IMR-90 (cell line): Measurements from ENCODE around the gene NFATC1. TPM values are rescaled to one million over a fixed set of nuclear protein-coding genes. Genes with fewer than 3 reads are reported as not detected.

Source experiments
- ATAC-seq: fragments of 200-7000 bp; cut with Tn5 transposase; 2 replicates; pipeline ENCODE4 v1.9.1; 2020; ENCODE audit warnings: low read depth, mild to moderate bottlenecking, moderate library complexity
- BruUV-seq: library from RNA; stranded (reverse); fragments of 400-500 nt; replicated peaks from 2 replicates; lab custom pipeline; 2021; lab: Mats Ljungman, UMichigan
- CTCF ChIA-PET: fragments of 300-600 bp; formaldehyde crosslinking; extraction: SDS; loops from one replicate; lab custom pipeline; 2021; ENCODE audit warnings: antibody characterized with exemption; lab: Yijun Ruan, JAX
- POLR2A ChIA-PET: fragments of 300-600 bp; sonication (Branson Sonifier 250); formaldehyde crosslinking; loops from one replicate; lab custom pipeline; 2022; ENCODE audit warnings: antibody characterized with exemption; ENCODE audit not compliant: unreplicated experiment; lab: Charles Lee
- DNase-seq: peaks from one replicate; pipeline ENCODE4 v3.0.0; 2013
- H2AFZ ChIP-seq: replicated peaks from 2 replicates; pipeline ENCODE3; 2013; ENCODE audit warnings: low read length, mild to moderate bottlenecking; ENCODE audit not compliant: poor library complexity
- H2AK5ac ChIP-seq: 2 replicates; pipeline ENCODE4 v1.6.1; 2013; ENCODE audit warnings: low read depth, low read length, inconsistent platforms
- H2AK9ac ChIP-seq: replicated peaks from 2 replicates; pipeline ENCODE3; 2013; ENCODE audit warnings: mild to moderate bottlenecking, low read depth, low read length, moderate library complexity; ENCODE audit not compliant: poor library complexity
- H2BK120ac ChIP-seq: 2 replicates; pipeline ENCODE4 v1.6.1; 2013; ENCODE audit warnings: low read depth, low read length, inconsistent platforms
- H2BK15ac ChIP-seq: 3 replicates; pipeline ENCODE4 v1.6.1; 2013; ENCODE audit warnings: low read depth, low read length, inconsistent platforms
- H2BK20ac ChIP-seq: 2 replicates; pipeline ENCODE4 v1.6.1; 2013; ENCODE audit warnings: low read depth, mild to moderate bottlenecking, inconsistent platforms, low read length, moderate library complexity
- H2BK5ac ChIP-seq: 2 replicates; pipeline ENCODE4 v1.6.1; 2013; ENCODE audit warnings: mild to moderate bottlenecking, low read depth, low read length, inconsistent platforms; ENCODE audit not compliant: poor library complexity, severe bottlenecking
- H3K14ac ChIP-seq: replicated peaks from 2 replicates; pipeline ENCODE4 v1.6.1; 2013; ENCODE audit warnings: low read depth, low read length, inconsistent platforms
- H3K18ac ChIP-seq: 2 replicates; pipeline ENCODE4 v1.6.1; 2013; ENCODE audit warnings: low read depth, low read length, control low read depth
- H3K23ac ChIP-seq: 2 replicates; pipeline ENCODE4 v1.6.1; 2013; ENCODE audit warnings: low read depth, low read length, inconsistent platforms
- H3K27ac ChIP-seq: 2 replicates; pipeline ENCODE4 v1.5.1; 2013; ENCODE audit warnings: mild to moderate bottlenecking, control low read depth, low read length; ENCODE audit not compliant: insufficient read depth
- H3K27me3 ChIP-seq: 2 replicates; pipeline ENCODE4 v1.6.1; 2013; ENCODE audit warnings: low read length; ENCODE audit not compliant: control insufficient read depth, insufficient read depth
- H3K36me3 ChIP-seq: 2 replicates; pipeline ENCODE4 v1.6.1; 2013; ENCODE audit warnings: low read length, mixed read lengths; ENCODE audit not compliant: control insufficient read depth, insufficient read depth
- H3K4ac ChIP-seq: 2 replicates; pipeline ENCODE4 v1.6.1; 2013; ENCODE audit warnings: low read depth, low read length, inconsistent platforms
- H3K4me1 ChIP-seq: 2 replicates; pipeline ENCODE4 v1.6.1; 2013; ENCODE audit warnings: low read length, mixed read lengths; ENCODE audit not compliant: control insufficient read depth, insufficient read depth
- H3K4me2 ChIP-seq: 2 replicates; pipeline ENCODE4 v1.6.1; 2013; ENCODE audit warnings: low read depth, mild to moderate bottlenecking, control low read depth, low read length, moderate library complexity
- H3K4me3 ChIP-seq: 2 replicates; pipeline ENCODE4 v1.5.1; 2013; ENCODE audit warnings: low read depth, mild to moderate bottlenecking, control low read depth, low read length, moderate library complexity; ENCODE audit not compliant: insufficient read depth
- H3K56ac ChIP-seq: 2 replicates; pipeline ENCODE4 v1.6.1; 2013; ENCODE audit warnings: low read length, inconsistent platforms; ENCODE audit not compliant: insufficient read depth; ENCODE audit errors: extremely low read depth
- H3K79me1 ChIP-seq, 2 experiments: 2 replicates each; pipeline ENCODE4 v1.6.1; 2013; ENCODE audit warnings: low read length in 2 of 2, inconsistent platforms in 1 of 2, low read depth in 1 of 2
- H3K9ac ChIP-seq: 2 replicates; pipeline ENCODE4 v1.6.1; 2013; ENCODE audit warnings: low read depth, low read length, control low read depth
- H3K9me1 ChIP-seq: 2 replicates; pipeline ENCODE4 v1.6.1; 2013; ENCODE audit warnings: low read length, inconsistent platforms; ENCODE audit not compliant: insufficient read depth
- H3K9me3 ChIP-seq: 2 replicates; pipeline ENCODE4 v1.6.1; 2013; ENCODE audit warnings: low read length; ENCODE audit not compliant: control insufficient read depth, insufficient read depth
- H4K20me1 ChIP-seq: 2 replicates; pipeline ENCODE4 v1.6.1; 2013; ENCODE audit warnings: low read length, inconsistent platforms; ENCODE audit not compliant: insufficient read depth
- H4K5ac ChIP-seq: 2 replicates; pipeline ENCODE4 v1.6.1; 2013; ENCODE audit warnings: mild to moderate bottlenecking, low read depth, low read length, control low read depth
- H4K8ac ChIP-seq, 2 experiments: 2 replicates each; pipeline ENCODE4 v1.6.1; 2013; ENCODE audit warnings: low read depth in 2 of 2, low read length in 2 of 2, control low read depth in 1 of 2, inconsistent platforms in 1 of 2
- H4K91ac ChIP-seq: 2 replicates; pipeline ENCODE4 v1.6.1; 2013; ENCODE audit warnings: low read depth, low read length, inconsistent platforms; ENCODE audit not compliant: insufficient read depth
- BHLHE40 ChIP-seq: fragments of 150-350 bp; IDR thresholded peaks from 2 replicates; pipeline ENCODE4 v1.6.1; 2016; ENCODE audit warnings: mild to moderate bottlenecking, low read depth, low read length
- CEBPB ChIP-seq: IDR thresholded peaks from 2 replicates; pipeline ENCODE4 v1.6.1; 2012; ENCODE audit warnings: low read depth, low read length, improper control_type of control experiment
- CHD1 ChIP-seq: IDR thresholded peaks from 2 replicates; pipeline ENCODE4 v1.6.1; 2012; ENCODE audit warnings: low read depth, low read length, improper control_type of control experiment
- FOS ChIP-seq: fragments of 150-350 bp; IDR thresholded peaks from 2 replicates; pipeline ENCODE4 v1.6.1; 2016; ENCODE audit warnings: low read depth, low read length
- MAFK ChIP-seq: IDR thresholded peaks from 2 replicates; pipeline ENCODE4 v1.6.1; 2012; ENCODE audit warnings: low read depth, low read length, improper control_type of control experiment
- MAZ ChIP-seq: IDR thresholded peaks from 2 replicates; pipeline ENCODE4 v1.6.1; 2012; ENCODE audit warnings: low read depth, mild to moderate bottlenecking, low read length, improper control_type of control experiment, moderate library complexity, borderline replicate concordance
- MXI1 ChIP-seq: IDR thresholded peaks from 2 replicates; pipeline ENCODE4 v1.6.1; 2012; ENCODE audit warnings: low read depth, mild to moderate bottlenecking, low read length, moderate library complexity, borderline replicate concordance
- NFE2L2 ChIP-seq: fragments of 150-350 bp; IDR thresholded peaks from 2 replicates; pipeline ENCODE4 v1.6.1; 2016; ENCODE audit warnings: low read depth, mild to moderate bottlenecking, low read length
- POLR2A ChIP-seq: IDR thresholded peaks from 2 replicates; pipeline ENCODE4 v1.6.1; 2012; ENCODE audit warnings: mild to moderate bottlenecking, low read depth, low read length
- RAD21 ChIP-seq: IDR thresholded peaks from 2 replicates; pipeline ENCODE4 v1.6.1; 2012; ENCODE audit warnings: low read length, improper control_type of control experiment
- RCOR1 ChIP-seq: IDR thresholded peaks from 2 replicates; pipeline ENCODE4 v1.6.1; 2012; ENCODE audit warnings: mild to moderate bottlenecking, low read length, improper control_type of control experiment; ENCODE audit not compliant: insufficient replicate concordance
- SMC3 ChIP-seq: fragments of 150-350 bp; IDR thresholded peaks from 2 replicates; pipeline ENCODE4 v1.6.1; 2016; ENCODE audit warnings: low read depth, mild to moderate bottlenecking, antibody characterized with exemption, low read length, moderate library complexity
- WGBS, 2 experiments: methylation state at CpG; one replicate each; pipeline versions ENCODE4 v1.1.5 to v1.1.7; 2013; ENCODE audit warnings: missing lambda C conversion rate in 2 of 2; ENCODE audit not compliant: insufficient read length in 1 of 2; ENCODE audit errors: extremely low coverage in 2 of 2; 5-methylcytosine and 5-hydroxymethylcytosine counted together
- dilution Hi-C: fragments of 300-500 bp; cut with HindIII; formaldehyde crosslinking; loops from one replicate; pipeline ENCODE4 v1.14.3; 2018; ENCODE audit warnings: low sequenced_read_pairs; ENCODE audit not compliant: unreplicated experiment
- in situ Hi-C: fragments of 300-500 bp; cut with MboI; formaldehyde crosslinking; loops from 3 replicates; pipeline ENCODE4 v1.14.3; 2019; ENCODE audit warnings: low sequenced_read_pairs, inconsistent platforms, mixed read lengths
- intact Hi-C: fragments of 100-400 bp; cut with micrococcal nuclease; formaldehyde crosslinking; loops from 2 replicates; pipeline ENCODE4 v1.10.0; 2022
- polyA plus RNA-seq, 3 experiments: library from polyadenylated mRNA; depleted of rRNA; stranded (reverse); fragments of >200 nt; gene quantifications; 2 replicates each; pipeline ENCODE4 v1.2.3, GENCODE V29; 2012; ENCODE audit warnings: low replicate concordance in 1 of 3
- total RNA-seq: library from RNA; depleted of rRNA; stranded (reverse); fragments of >200 nt; gene quantifications from 2 replicates; pipeline ENCODE4 v1.2.3, GENCODE V29; 2012
- TF ChIP-seq, protein P1 (sequence below): conservative IDR thresholded peaks from 2 replicates; pipeline ENCODE4 v1.5.1; 2012; ENCODE audit warnings: mild to moderate bottlenecking, low read depth, low read length, improper control_type of control experiment
- TF ChIP-seq, protein P2 (sequence below): fragments of 150-350 bp; IDR thresholded peaks from 2 replicates; pipeline ENCODE4 v1.6.1; 2016; ENCODE audit warnings: low read depth, mild to moderate bottlenecking, low read length, moderate library complexity, borderline replicate concordance

Gene NFATC1
- total and polyA plus RNA-seq, 2 of the 4 experiments (the other 2 are of a cell fraction) = 0.36 to 1.8 TPM

DNA sequence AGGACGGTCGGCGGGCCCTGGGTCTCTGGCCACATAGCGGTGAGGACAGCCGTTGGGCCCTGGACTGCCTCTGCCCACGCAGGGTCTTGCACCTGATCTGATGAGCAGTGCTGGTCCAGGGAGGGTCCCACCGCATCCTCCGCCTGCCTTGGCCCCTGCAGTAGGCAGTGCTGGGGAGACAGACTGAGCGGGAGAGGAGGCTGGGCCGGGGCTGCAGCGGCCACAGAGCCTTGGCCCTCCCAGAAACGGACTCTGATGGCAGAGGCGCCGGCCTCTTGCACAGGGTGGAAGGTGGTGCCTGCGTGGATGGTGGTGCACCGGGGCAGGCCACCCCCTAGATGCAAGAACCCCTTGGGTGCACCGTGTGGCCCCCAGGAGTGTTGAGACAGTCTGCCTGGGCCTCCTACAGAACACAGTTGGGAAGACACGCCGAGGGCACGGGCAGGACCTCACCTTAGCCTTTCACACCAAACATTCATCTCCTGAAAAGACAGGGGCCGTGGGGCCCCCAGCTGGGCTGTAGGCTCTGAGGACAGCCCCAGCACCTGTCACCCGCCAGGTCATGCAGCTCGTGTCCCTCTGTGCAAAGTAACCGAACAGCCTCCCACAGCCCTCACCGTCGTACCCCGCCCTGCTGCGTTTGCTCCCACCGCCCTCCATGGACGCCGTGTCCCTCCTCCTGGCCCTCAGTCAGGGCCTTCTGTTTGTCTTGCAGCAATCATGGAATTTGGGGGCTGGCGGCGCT is 36.8 kb downstream of the NFATC1 start:
- H4K8ac ChIP-seq = no peak overlapping the region
- H3K4me1 ChIP-seq = no peaks in the 10 kb centered on the region
- H3K27ac ChIP-seq = no peak overlapping the region
- 94% methylated on average over 20 of the region's 33 CpGs; no CpG with 5 or more reads in 1 of the 2 experiments for whole genome bisulfite sequencing, 2 experiments
- H4K5ac ChIP-seq = no peak overlapping the region
- H3K9me3 ChIP-seq = no peaks in the 10 kb centered on the region
- no peak overlapping the region for H2AFZ ChIP-seq
- dilution Hi-C loops = no loop called here
- H3K9me1 ChIP-seq = no peaks in the 10 kb centered on the region
- DNase-seq = no peak
- no peak for ATAC-seq
- no peak overlapping the region for H2BK20ac ChIP-seq
- no peak overlapping the region for H2BK5ac ChIP-seq
- no peak overlapping the region for H2AK5ac ChIP-seq
- no peak overlapping the region for H3K4me2 ChIP-seq
- no peak overlapping the region for H2BK120ac ChIP-seq
- no peak overlapping the region for H2AK9ac ChIP-seq
- TF ChIP-seq, protein P1, sequence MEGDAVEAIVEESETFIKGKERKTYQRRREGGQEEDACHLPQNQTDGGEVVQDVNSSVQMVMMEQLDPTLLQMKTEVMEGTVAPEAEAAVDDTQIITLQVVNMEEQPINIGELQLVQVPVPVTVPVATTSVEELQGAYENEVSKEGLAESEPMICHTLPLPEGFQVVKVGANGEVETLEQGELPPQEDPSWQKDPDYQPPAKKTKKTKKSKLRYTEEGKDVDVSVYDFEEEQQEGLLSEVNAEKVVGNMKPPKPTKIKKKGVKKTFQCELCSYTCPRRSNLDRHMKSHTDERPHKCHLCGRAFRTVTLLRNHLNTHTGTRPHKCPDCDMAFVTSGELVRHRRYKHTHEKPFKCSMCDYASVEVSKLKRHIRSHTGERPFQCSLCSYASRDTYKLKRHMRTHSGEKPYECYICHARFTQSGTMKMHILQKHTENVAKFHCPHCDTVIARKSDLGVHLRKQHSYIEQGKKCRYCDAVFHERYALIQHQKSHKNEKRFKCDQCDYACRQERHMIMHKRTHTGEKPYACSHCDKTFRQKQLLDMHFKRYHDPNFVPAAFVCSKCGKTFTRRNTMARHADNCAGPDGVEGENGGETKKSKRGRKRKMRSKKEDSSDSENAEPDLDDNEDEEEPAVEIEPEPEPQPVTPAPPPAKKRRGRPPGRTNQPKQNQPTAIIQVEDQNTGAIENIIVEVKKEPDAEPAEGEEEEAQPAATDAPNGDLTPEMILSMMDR = no peak
- TF ChIP-seq MAZ (no peak), CHD1 (no peak), RAD21 (no peak), MXI1 (no peak), NFE2L2 (no peak), CEBPB (no peak), SMC3 (no peak), MAFK (no peak), RCOR1 (no peak), FOS (no peak), BHLHE40 (no peak), POLR2A (no peak)
- TF ChIP-seq, protein P2, sequence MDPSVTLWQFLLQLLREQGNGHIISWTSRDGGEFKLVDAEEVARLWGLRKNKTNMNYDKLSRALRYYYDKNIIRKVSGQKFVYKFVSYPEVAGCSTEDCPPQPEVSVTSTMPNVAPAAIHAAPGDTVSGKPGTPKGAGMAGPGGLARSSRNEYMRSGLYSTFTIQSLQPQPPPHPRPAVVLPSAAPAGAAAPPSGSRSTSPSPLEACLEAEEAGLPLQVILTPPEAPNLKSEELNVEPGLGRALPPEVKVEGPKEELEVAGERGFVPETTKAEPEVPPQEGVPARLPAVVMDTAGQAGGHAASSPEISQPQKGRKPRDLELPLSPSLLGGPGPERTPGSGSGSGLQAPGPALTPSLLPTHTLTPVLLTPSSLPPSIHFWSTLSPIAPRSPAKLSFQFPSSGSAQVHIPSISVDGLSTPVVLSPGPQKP = no peak
- H3K4ac ChIP-seq = no peak overlapping the region
- no peak overlapping the region for H3K23ac ChIP-seq
- no peaks in the 10 kb centered on the region for H4K20me1 ChIP-seq
- no peak overlapping the region for H3K18ac ChIP-seq
- no peak overlapping the region for H3K56ac ChIP-seq
- H4K91ac ChIP-seq = no peak overlapping the region
- POLR2A ChIA-PET = no interaction called here
- H3K9ac ChIP-seq = no peak overlapping the region
- in situ Hi-C loops = no loop called here
- no peaks in the 10 kb centered on the region for H3K79me1 ChIP-seq
- CTCF ChIA-PET = no interaction called here
- H2BK15ac ChIP-seq = no peak overlapping the region
- no peak overlapping the region for H3K4me3 ChIP-seq
- no peaks in the 10 kb centered on the region; the same call in 1 of the 2 replicates for H3K36me3 ChIP-seq
- intact Hi-C loops = no loop called here
- BruUV-seq = no TSS peak
- no peak overlapping the region for H3K14ac ChIP-seq
- H3K27me3 ChIP-seq = no peaks in the 10 kb centered on the region
